ENCODE results near the gene ARPC2.
A peak's percentile ranks its signal among the peaks of the same experiment; 100 is the strongest.

ARPC2 gene

DNA sequence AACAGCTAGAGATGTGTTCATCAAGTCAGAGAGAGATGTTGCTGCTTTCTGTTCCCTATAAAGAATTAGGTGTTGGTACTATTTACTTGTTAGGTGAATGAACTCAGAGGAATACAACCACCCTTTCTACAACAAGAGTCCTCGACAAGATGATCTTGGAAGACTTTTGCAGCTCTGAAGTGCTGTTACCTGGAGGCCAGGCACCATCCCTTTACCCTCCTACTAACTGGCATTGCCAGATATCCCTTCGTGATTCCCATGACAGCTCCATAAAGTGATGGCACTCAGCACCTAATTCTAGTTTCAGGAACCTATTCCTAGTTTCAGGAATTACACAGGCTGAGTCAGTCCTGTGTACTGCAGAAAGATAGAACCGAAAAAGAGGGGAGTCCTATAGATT lies 9.9 kb downstream of the ARPC2 start:
- Mint-ChIP-seq H3K9me3 (no peaks in the 10 kb centered on the region), H3K27ac (peak overlapping the region; percentile 80), H3K27me3 (ENCODE audit: low read depth) (no peaks in the 10 kb centered on the region), H3K4me3 (peak overlapping the region; percentile 61), H3K4me1 (ENCODE audit: low read depth) (peaks cover 76% of the 10 kb centered on the region), H3K36me3 (ENCODE audit: low read depth) (peaks cover 87% of the 10 kb centered on the region)
- DNase-seq (ENCODE audit: low spot score), result no peak

DNA sequence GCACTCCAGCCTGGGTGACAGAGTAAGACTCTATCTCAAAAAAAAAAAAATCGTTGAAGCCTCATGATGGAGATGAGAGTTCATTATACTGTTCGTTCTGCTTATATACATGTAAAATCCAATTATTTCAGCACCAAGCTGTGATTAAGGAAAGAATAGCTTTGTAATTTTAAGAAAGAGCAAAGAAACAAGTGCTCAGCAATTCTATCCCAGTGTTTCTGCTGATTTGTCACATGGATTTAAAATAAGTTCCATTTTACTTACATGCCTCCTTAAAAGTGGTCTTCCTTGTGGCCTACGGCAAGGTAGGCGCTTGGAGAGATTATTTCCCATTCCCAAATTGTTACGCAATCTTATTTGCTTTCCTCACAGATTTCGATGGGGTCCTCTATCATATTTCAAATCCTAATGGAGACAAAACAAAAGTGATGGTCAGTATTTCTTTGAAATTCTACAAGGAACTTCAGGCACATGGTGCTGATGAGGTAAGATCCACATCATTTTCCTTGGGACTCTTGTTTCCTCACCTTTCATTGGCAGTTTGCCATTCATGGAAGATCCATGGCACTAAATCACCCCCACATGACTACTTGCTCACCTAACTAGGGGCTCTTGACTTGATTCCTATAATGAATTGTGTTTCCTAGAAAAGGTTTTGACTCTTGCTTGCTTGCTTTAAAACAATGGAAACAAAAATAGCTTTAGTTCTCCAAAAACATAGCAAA lies 11.5 kb downstream of the ARPC2 start:
- Mint-ChIP-seq H3K4me1 (ENCODE audit: low read depth) (peaks cover 70% of the 10 kb centered on the region), H3K36me3 (ENCODE audit: low read depth) (peaks cover 88% of the 10 kb centered on the region)

DNA sequence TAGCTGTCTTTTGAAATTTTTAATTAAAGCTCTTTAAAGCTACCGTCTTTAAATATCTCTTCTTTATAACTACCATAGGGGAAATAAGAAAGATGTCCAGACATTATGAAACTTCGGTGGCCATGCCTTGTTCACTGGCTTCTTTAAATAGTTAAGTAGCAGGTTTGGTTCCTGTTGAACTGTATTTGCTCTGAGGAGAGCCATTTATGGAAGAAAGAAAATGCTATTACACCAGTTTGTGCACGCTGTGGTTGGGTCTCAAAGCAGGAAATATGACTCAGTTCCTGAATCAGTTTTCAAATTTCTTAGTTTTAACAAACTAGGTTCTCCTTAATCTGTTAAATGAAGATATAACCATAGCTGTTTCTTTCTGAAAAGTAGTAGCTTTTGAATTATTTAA lies 12.2 kb downstream of the ARPC2 start:
- peak; percentile 57 for DNase-seq (ENCODE audit: low spot score)
- H3K4me3 Mint-ChIP-seq, result peak overlapping the region; percentile 76
- peaks cover 67% of the 10 kb centered on the region for H3K4me1 Mint-ChIP-seq (ENCODE audit: low read depth)
- H3K27ac Mint-ChIP-seq, result peak overlapping the region; percentile 90
- no peaks in the 10 kb centered on the region for H3K9me3 Mint-ChIP-seq
- peaks cover 89% of the 10 kb centered on the region for H3K36me3 Mint-ChIP-seq (ENCODE audit: low read depth)
- no peaks in the 10 kb centered on the region for H3K27me3 Mint-ChIP-seq (ENCODE audit: low read depth)

More for the DNA sequence above, 11.5 kb downstream of the ARPC2 start:
- Mint-ChIP-seq H3K9me3 (no peaks in the 10 kb centered on the region), H3K27ac (peak overlapping the region; percentile 90), H3K27me3 (ENCODE audit: low read depth) (no peaks in the 10 kb centered on the region), H3K4me3 (peak overlapping the region; percentile 76)
- DNase-seq (ENCODE audit: low spot score), result no peak

GRCh38 chr2:218229851-218230250 lies 12.9 kb downstream of the ARPC2 start:
- peaks cover 61% of the 10 kb centered on the region for H3K4me1 Mint-ChIP-seq (ENCODE audit: low read depth)
- peaks cover 88% of the 10 kb centered on the region for H3K36me3 Mint-ChIP-seq (ENCODE audit: low read depth)
- no peaks in the 10 kb centered on the region for H3K9me3 Mint-ChIP-seq
- no peaks in the 10 kb centered on the region for H3K27me3 Mint-ChIP-seq (ENCODE audit: low read depth)
- peak overlapping the region; percentile 74 for H3K4me3 Mint-ChIP-seq
- DNase-seq (ENCODE audit: low spot score), result no peak
- H3K27ac Mint-ChIP-seq, result peak overlapping the region; percentile 82

- H3K9me3 Mint-ChIP-seq, result no peaks in the 10 kb centered on the region
- peaks cover 50% of the 10 kb centered on the region for H3K4me1 Mint-ChIP-seq (ENCODE audit: low read depth)
- H3K27me3 Mint-ChIP-seq (ENCODE audit: low read depth), result no peaks in the 10 kb centered on the region
- DNase-seq (ENCODE audit: low spot score), result peak; percentile 51
- peak overlapping the region; percentile 74 for H3K4me3 Mint-ChIP-seq
- H3K27ac Mint-ChIP-seq, result peak overlapping the region; percentile 82
- H3K36me3 Mint-ChIP-seq (ENCODE audit: low read depth), result peaks cover 86% of the 10 kb centered on the region
These were observed 13.9 kb downstream of the ARPC2 start for GRCh38 chr2:218230882-218231281.

- peaks cover 80% of the 10 kb centered on the region for H3K36me3 Mint-ChIP-seq (ENCODE audit: low read depth)
- H3K4me1 Mint-ChIP-seq (ENCODE audit: low read depth), result peaks cover 30% of the 10 kb centered on the region
- DNase-seq (ENCODE audit: low spot score), result no peak
- H3K4me3 Mint-ChIP-seq, result no peak overlapping the region
- H3K27me3 Mint-ChIP-seq (ENCODE audit: low read depth), result no peaks in the 10 kb centered on the region
- H3K27ac Mint-ChIP-seq, result peak overlapping the region; percentile 2
- no peaks in the 10 kb centered on the region for H3K9me3 Mint-ChIP-seq
These were observed 16.6 kb downstream of the ARPC2 start for GRCh38 chr2:218233543-218233942.

DNA sequence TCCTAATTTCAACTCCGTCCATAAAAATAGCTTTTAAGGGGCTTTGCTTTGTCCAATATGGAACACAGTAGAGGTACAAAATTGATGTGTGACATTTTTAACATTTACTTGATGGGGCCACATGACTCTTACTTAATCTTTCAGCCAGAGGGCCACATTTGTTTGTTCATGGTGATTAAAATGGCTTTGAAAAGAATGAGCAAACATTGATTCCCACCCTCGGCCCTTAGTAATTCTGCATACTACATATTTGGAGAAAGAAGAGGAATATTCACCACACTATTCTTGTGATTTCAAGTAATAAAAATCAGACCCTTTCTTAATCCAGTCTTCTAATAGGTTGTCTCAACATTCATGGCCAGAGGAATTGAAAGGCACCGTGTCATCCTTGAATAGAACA lies 17.5 kb downstream of the ARPC2 start:
- peaks cover 82% of the 10 kb centered on the region for H3K36me3 Mint-ChIP-seq (ENCODE audit: low read depth)
- DNase-seq (ENCODE audit: low spot score), result no peak
- H3K27me3 Mint-ChIP-seq (ENCODE audit: low read depth), result no peaks in the 10 kb centered on the region
- H3K4me3 Mint-ChIP-seq, result no peak overlapping the region
- peaks cover 22% of the 10 kb centered on the region for H3K4me1 Mint-ChIP-seq (ENCODE audit: low read depth)
- peak overlapping the region; percentile 26 for H3K27ac Mint-ChIP-seq
- no peaks in the 10 kb centered on the region for H3K9me3 Mint-ChIP-seq

- DNase-seq (ENCODE audit: low spot score), result no peak
These were observed 18.0 kb downstream of the ARPC2 start for GRCh38 chr2:218235017-218235416.

DNA sequence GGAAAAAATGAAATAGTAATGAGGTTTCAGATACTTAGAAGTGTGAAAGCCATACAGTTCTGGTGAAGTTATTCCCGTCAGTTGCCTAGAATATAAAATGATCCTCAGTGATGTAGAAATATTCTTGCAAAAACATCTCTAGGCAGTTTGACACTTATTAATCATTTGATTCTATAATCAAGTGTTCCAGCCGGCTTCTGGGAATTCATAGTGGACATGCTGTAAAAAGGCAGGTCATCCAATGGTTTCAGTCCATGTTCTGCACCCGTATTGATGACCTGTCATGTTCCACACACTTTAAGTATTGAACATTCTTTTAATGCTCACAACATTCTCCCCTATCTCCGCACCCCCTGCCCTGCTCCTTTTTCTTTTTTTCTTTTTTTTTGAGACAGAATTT lies 19.8 kb downstream of the ARPC2 start:
- H3K9me3 Mint-ChIP-seq, result no peaks in the 10 kb centered on the region
- H3K36me3 Mint-ChIP-seq (ENCODE audit: low read depth), result peaks cover 85% of the 10 kb centered on the region
- H3K27ac Mint-ChIP-seq, result no peak overlapping the region
- DNase-seq (ENCODE audit: low spot score), result no peak
- H3K4me1 Mint-ChIP-seq (ENCODE audit: low read depth), result peaks cover 13% of the 10 kb centered on the region
- H3K27me3 Mint-ChIP-seq (ENCODE audit: low read depth), result no peaks in the 10 kb centered on the region
- no peak overlapping the region for H3K4me3 Mint-ChIP-seq

More at GRCh38 chr2:218235017-218235416, 18.0 kb downstream of the ARPC2 start:
- peaks cover 84% of the 10 kb centered on the region for H3K36me3 Mint-ChIP-seq (ENCODE audit: low read depth)
- no peaks in the 10 kb centered on the region for H3K27me3 Mint-ChIP-seq (ENCODE audit: low read depth)
- H3K9me3 Mint-ChIP-seq, result no peaks in the 10 kb centered on the region
- no peak overlapping the region for H3K4me3 Mint-ChIP-seq
- H3K27ac Mint-ChIP-seq, result peak overlapping the region; percentile 31
- H3K4me1 Mint-ChIP-seq (ENCODE audit: low read depth), result peaks cover 22% of the 10 kb centered on the region

DNA sequence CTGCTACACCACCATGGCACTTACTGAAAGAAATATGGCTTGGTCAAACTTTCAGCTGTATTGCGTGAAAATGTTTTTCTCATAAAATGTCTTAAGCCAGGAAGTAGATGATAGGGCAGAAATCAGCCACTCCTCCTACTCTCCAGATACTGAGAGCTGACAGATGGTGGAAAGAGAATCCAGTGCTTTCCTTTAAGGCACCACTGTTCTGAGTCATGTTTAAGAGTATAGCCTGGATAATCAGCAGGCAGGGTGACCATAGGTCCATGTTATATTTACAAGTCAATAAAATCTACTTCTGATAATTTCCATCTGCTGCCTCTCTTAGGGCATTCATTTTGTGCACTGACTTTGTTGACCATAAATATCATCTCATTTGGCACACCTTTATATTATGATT lies 21.9 kb downstream of the ARPC2 start:
- Mint-ChIP-seq H3K36me3 (ENCODE audit: low read depth) (peaks cover 86% of the 10 kb centered on the region), H3K27ac (no peak overlapping the region), H3K4me1 (ENCODE audit: low read depth) (peaks cover 10% of the 10 kb centered on the region)

DNA sequence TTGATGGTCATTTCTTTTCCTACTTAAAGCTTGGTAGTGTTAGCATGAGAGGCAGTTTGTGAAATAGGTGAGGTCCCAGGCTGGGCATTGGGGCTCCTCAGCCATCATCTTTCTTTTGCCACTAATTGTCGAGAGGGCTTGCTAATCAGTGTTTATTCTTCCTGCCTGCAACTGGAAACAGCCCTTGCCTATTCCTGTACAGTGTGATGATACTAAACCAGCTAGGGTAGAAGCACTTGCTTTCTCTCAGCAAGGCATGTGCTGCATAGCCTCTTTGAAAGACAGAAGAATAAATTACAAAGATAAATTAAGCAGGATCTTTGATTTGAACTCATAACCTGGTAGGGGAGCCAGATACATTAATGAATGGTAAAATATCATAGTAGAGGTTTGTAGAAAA lies 27.2 kb downstream of the ARPC2 start:
- Mint-ChIP-seq H3K27me3 (ENCODE audit: low read depth) (no peaks in the 10 kb centered on the region), H3K4me3 (no peak overlapping the region), H3K36me3 (ENCODE audit: low read depth) (peaks cover 92% of the 10 kb centered on the region), H3K27ac (peak overlapping the region; percentile 24), H3K4me1 (ENCODE audit: low read depth) (peaks cover 7% of the 10 kb centered on the region), H3K9me3 (no peaks in the 10 kb centered on the region)
- no peak for DNase-seq (ENCODE audit: low spot score)

More for the DNA sequence above, 21.9 kb downstream of the ARPC2 start:
- H3K9me3 Mint-ChIP-seq, result no peaks in the 10 kb centered on the region
- H3K4me3 Mint-ChIP-seq, result no peak overlapping the region
- DNase-seq (ENCODE audit: low spot score), result no peak
- no peaks in the 10 kb centered on the region for H3K27me3 Mint-ChIP-seq (ENCODE audit: low read depth)

- H3K4me1 Mint-ChIP-seq (ENCODE audit: low read depth), result peaks cover 7% of the 10 kb centered on the region
- H3K9me3 Mint-ChIP-seq, result no peaks in the 10 kb centered on the region
- peaks cover 92% of the 10 kb centered on the region for H3K36me3 Mint-ChIP-seq (ENCODE audit: low read depth)
- no peak overlapping the region for H3K4me3 Mint-ChIP-seq
- no peaks in the 10 kb centered on the region for H3K27me3 Mint-ChIP-seq (ENCODE audit: low read depth)
- DNase-seq (ENCODE audit: low spot score), result no peak
- H3K27ac Mint-ChIP-seq, result peak overlapping the region; percentile 24
These were observed 27.7 kb downstream of the ARPC2 start for GRCh38 chr2:218244665-218245064.

DNA sequence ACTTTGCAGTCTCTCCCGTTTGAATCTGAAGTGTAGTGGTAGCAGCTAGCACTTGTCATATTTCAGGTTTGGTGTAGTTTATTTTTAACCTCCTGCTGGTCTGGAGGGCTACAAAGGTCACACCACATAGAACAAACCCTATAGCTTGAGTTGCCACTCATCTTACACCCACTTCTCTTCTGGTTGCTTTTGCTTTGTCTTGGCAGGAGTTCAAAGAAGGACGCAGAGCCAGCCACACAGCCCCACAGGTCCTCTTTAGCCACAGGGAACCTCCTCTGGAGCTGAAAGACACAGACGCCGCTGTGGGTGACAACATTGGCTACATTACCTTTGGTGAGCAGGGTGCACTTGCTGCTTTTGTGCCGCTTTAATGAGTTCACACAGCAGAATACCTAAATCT lies 28.2 kb downstream of the ARPC2 start:
- Mint-ChIP-seq H3K27me3 (ENCODE audit: low read depth) (no peaks in the 10 kb centered on the region), H3K9me3 (no peaks in the 10 kb centered on the region), H3K27ac (peak overlapping the region; percentile 41), H3K4me1 (ENCODE audit: low read depth) (peaks cover 7% of the 10 kb centered on the region), H3K4me3 (no peak overlapping the region), H3K36me3 (ENCODE audit: low read depth) (peaks cover 92% of the 10 kb centered on the region)
- DNase-seq (ENCODE audit: low spot score), result no peak

DNA sequence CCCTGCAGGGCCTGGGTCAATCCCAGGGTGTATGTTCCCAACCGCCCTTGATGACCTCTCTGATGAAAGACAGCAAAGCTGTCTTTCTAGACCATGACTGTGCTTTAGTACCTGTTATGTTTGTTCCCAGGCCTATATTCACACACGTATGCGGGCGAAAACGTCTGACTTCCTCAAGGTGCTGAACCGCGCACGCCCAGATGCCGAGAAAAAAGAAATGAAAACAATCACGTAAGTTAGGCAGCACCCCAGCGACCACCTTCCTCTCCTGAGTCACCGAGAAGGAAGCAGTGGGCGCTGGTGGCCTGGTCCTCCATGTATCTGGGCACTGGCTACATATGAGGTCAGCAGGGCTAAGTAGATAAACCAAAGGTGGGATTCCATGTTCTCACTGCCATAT lies 32.7 kb downstream of the ARPC2 start:
- H3K27ac Mint-ChIP-seq, result no peak overlapping the region
- H3K4me3 Mint-ChIP-seq, result no peak overlapping the region
- peaks cover 84% of the 10 kb centered on the region for H3K36me3 Mint-ChIP-seq (ENCODE audit: low read depth)
- H3K9me3 Mint-ChIP-seq, result no peaks in the 10 kb centered on the region
- peaks cover 4% of the 10 kb centered on the region for H3K4me1 Mint-ChIP-seq (ENCODE audit: low read depth)
- no peaks in the 10 kb centered on the region for H3K27me3 Mint-ChIP-seq (ENCODE audit: low read depth)
- no peak for DNase-seq (ENCODE audit: low spot score)
